GM18867 (cell line): ENCODE results near the gene SRPK2.
"Not testable (repeated sequence)": the region's sequence is repeated elsewhere in the genome, so short reads cannot be mapped to it uniquely, and the experiment has no call there.

Source experiments
- ATAC-seq: cut with Tn5 transposase; IDR thresholded peaks from one replicate; pipeline ENCODE4 v1.9.1; 2021; ENCODE audit warnings: mild to moderate bottlenecking, moderate library complexity; ENCODE audit not compliant: unreplicated experiment

The SRPK2 gene

GRCh38 chr7:105305633-105306032 is 83.1 kb downstream of the SRPK2 start:
- ATAC-seq, result no peak

GRCh38 chr7:105304040-105304895 is 84.5 kb downstream of the SRPK2 start:
- ATAC-seq, result peak; percentile 77

GRCh38 chr7:105300587-105300986 is 88.1 kb downstream of the SRPK2 start:
- not testable (repeated sequence) for ATAC-seq

GRCh38 chr7:105298439-105298894 is 90.3 kb downstream of the SRPK2 start:
- peak; percentile 94 for ATAC-seq

- ATAC-seq, result peak; percentile 39
Observed at GRCh38 chr7:105297985-105298384, 90.7 kb downstream of the SRPK2 start.

DNA sequence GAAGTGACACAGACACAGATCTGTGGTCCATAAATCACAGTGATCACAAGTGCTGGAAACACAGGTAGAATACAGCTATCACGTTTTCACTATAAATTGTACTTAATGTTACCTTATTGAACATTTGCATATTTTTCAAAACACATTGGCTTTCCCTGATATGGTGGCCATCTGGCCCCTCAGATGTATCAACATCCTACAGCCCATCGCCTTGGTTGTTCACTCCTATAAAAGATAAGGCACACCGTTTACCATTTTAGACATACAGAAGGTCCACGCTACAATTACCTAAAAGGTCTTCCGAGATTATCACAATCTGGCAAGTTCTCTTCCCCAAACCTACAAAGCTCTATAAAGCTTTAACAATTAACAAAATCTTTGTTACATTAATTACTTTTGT is 91.4 kb downstream of the SRPK2 start:
- ATAC-seq, result no peak

- no peak for ATAC-seq
Observed at GRCh38 chr7:105296491-105296890, 92.2 kb downstream of the SRPK2 start.

- ATAC-seq, result no peak
Observed at GRCh38 chr7:105295596-105296352, 92.9 kb downstream of the SRPK2 start.

- not testable (repeated sequence) for ATAC-seq
Observed at GRCh38 chr7:105294482-105294881, 94.2 kb downstream of the SRPK2 start.

DNA sequence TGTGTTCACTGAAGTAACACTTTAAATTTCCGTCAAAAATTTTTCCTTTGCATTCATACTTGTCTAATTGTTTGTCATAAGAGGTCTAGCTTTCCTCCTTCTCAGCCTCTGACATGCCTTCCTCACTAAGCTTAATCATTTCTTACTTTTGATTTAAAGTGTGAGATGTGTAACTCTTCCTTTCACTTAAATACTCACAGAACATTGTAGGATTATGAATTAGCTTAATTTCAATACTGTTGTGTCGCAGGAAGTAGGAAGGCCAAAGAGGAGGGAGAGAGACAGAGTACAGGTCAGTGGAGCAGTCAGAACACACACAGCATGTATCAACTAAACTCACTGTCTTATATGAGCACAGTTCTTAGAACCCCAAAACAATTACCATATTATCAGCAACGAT is 99.0 kb downstream of the SRPK2 start:
- ATAC-seq, result no peak

- ATAC-seq, result no peak
Observed at GRCh38 chr7:105286441-105286840, 102.3 kb downstream of the SRPK2 start.

DNA sequence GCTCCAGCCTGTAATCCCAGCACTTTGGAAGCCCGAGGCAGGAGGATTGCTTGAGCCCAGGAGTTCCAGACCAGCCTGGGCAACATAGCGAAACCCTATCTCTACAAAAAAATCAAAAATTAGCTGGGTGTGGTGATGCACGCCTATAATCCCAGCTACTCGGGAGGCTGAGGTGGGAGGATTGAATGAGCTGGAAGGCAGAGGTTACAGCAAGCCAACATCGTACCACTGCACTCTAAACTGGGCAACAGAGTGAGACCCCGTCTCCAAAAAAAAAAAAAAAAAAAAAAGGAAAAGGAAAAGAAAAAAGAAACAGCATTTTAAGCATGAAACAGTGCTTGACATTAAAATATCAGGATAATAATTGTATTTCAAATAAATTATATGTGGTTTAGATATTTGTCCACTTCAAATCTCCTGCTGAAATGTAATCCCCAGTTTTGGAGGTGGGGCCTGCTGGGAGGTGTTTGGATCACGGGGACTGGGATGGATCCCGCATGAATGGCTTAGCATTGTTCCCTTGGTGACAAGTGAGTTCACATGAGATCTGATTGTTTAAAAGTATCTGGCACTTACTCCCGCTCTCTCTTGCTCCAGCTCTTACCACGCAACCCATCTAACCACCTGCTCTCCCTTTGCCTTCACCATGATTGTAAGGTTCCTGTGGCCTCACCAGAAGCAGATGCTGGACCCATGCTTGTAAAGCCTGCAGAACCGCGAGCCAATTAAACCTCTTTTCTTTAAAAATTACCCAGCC is 103.4 kb downstream of the SRPK2 start:
- no peak for ATAC-seq

GRCh38 chr7:105284014-105284413 is 104.7 kb downstream of the SRPK2 start:
- ATAC-seq, result no peak

DNA sequence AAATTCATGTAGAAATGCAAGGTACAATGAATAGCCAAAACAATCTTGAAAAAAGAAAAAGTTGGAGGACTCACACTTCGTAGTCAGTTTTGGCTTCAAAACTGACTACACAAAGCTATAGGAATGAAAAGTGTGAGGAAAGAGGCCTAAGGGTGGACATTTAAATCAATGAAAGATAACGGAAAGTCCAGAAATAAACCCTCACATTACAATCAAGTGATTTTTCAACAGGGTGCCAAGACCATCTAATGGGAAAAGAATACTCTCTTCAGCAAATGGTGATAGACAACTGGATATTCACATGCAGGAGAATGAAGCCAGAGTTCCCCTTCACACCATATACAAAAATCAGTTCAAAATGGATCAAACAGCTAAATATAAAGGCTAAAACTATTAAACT is 106.8 kb downstream of the SRPK2 start:
- ATAC-seq, result no peak

DNA sequence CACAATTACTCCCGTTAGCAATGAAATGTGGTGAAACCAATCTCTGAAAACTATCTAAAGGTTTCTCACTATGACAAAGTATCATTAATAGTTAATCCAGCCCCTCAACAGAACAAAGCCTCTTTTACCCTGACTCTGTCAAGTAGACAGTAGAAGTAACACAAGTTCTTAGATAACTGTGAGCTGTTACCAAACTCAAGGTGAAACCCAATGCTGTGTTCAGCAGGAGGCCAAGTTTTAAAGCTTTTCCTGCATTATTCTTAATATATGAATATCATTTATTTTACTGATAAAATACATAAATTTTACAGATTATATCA is 109.1 kb downstream of the SRPK2 start:
- ATAC-seq, result peak; percentile 83

DNA sequence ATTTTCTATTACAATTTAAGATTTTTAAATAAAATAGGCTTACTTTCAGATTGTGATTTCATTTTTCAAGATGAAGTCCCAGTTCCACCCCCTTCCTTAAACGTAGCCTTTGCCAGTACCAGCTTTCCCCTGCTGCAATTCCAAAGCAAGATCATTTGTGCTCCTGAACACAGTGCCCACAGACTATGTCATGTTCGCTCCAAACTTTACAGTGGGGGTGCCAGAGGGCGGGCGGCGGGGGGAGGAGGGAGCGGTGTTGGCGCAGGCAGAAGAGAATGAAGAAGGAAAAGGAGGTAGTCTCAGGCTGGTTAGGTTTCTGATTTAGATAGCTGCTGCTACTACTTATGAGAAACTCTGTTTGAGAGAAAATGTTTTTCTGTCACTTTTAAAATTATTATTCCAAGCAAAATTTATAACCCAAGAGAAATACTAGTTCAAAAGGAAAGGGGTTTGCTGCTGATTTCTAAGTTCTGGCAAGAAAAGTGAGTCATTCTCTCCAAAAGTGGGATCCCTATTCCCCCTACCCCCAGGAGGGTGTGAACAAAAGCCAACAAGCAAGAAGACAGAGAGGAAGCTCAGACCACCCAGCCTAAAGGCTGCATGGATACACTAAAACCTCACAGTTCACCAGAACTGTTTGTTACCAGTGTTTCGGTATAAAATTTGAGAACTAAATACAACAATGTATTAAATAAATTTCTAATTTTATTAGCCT is 109.6 kb downstream of the SRPK2 start:
- peak; percentile 45 for ATAC-seq

DNA sequence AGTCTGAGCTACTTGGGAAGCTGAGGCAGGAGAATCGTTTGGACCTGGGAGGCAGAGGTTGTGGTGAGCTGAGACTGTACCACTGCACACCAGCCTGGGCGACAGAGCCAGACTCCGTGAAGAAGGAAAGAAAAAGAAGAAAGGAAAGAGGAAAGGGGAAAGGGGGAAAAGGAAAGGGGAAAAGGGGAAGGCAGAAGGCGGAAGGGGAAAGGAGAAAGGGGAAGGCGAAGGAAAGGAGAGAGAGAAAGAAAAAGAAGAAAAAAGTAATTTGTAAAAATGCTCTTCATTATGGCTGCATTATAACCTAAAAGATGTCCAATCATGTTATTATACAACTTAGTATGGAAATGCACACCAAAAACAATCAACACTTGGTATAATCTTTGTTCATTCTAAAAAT is 110.2 kb downstream of the SRPK2 start:
- no peak for ATAC-seq

GRCh38 chr7:105277341-105277740 is 111.4 kb downstream of the SRPK2 start:
- ATAC-seq, result no peak

- no peak for ATAC-seq
Observed at GRCh38 chr7:105270117-105270516, 118.6 kb downstream of the SRPK2 start.

DNA sequence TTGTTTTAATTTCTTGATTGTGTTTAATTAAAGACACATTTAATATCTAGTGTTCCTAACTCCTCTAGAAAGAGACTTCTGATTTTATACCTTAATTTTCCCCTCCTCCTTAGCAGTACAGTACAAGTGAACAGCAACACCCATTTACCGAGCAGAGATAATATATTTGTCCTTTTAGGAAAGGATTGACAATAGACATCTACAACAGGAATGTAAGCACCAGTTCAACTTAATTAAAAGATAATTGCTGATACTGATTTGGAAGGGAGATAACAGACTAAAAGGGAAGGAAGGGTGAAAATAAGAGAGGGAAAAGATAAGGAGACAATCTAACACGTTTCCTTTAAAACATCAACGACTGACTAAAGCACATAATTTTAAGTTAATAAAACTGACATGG is 119.3 kb downstream of the SRPK2 start:
- ATAC-seq, result peak; percentile 19
